ENCODE data around the gene ZPLD1. TPM values are rescaled to one million over a fixed set of nuclear protein-coding genes. Genes with fewer than 3 reads are reported as not detected.

The ZPLD1 gene
- total RNA-seq, 2 experiments from 2014 or later, result not detected

- Mint-ChIP-seq H3K4me1 (ENCODE audit: low read depth) (no peaks in the 10 kb centered on the region), H3K27ac (no peak overlapping the region), H3K27me3 (peaks cover 4% of the 10 kb centered on the region), H3K4me3 (no peak overlapping the region), H3K9me3 (no peaks in the 10 kb centered on the region), H3K36me3 (ENCODE audit: low read depth) (no peaks in the 10 kb centered on the region)
- DNase-seq, result no peak
- Histone ChIP-seq H3K4me3 (ENCODE audit: low read length) (no peak overlapping the region), H3K9me3 (ENCODE audit: control insufficient read depth in 1 of 2, insufficient read depth in 1 of 2, low read length in 2 of 2) (no peaks in the 10 kb centered on the region), H3K4me1 (ENCODE audit: insufficient read depth, low read length) (no peaks in the 10 kb centered on the region), H3K36me3 (ENCODE audit: insufficient read depth, low read length) (no peaks in the 10 kb centered on the region), H3K27ac (ENCODE audit: low read depth in 1 of 2, low read length in 2 of 2) (no peak overlapping the region), H3K27me3 (ENCODE audit: control insufficient read depth in 1 of 2, insufficient read depth in 2 of 2, low read length in 2 of 2) (no peaks in the 10 kb centered on the region)
- CTCF ChIA-PET, result no interaction called here
- no peak for TF ChIP-seq CTCF (IDR thresholded peaks at IDR 0.05)
- no peak for ATAC-seq (ENCODE audit: poor library complexity)
- intact Hi-C loops (cut with DNase I, micrococcal nuclease), result no loop called here
- POLR2A ChIA-PET, result no interaction called here
These were observed 41.4 kb downstream of the ZPLD1 start for GRCh38 chr3:102476198-102476597.

GRCh38 chr3:102478160-102478559 is 43.3 kb downstream of the ZPLD1 start:
- Histone ChIP-seq H3K9me3 (ENCODE audit: control insufficient read depth in 1 of 2, insufficient read depth in 1 of 2, low read length in 2 of 2) (no peaks in the 10 kb centered on the region), H3K27ac (ENCODE audit: low read depth in 1 of 2, low read length in 2 of 2) (no peak overlapping the region), H3K4me3 (ENCODE audit: low read length) (no peak overlapping the region), H3K27me3 (ENCODE audit: control insufficient read depth in 1 of 2, insufficient read depth in 2 of 2, low read length in 2 of 2) (no peaks in the 10 kb centered on the region), H3K36me3 (ENCODE audit: insufficient read depth, low read length) (no peaks in the 10 kb centered on the region), H3K4me1 (ENCODE audit: insufficient read depth, low read length) (no peaks in the 10 kb centered on the region)
- POLR2A ChIA-PET, result no interaction called here
- Mint-ChIP-seq H3K36me3 (ENCODE audit: low read depth) (no peaks in the 10 kb centered on the region), H3K27ac (no peak overlapping the region), H3K27me3 (peaks cover 4% of the 10 kb centered on the region), H3K9me3 (no peaks in the 10 kb centered on the region), H3K4me3 (no peak overlapping the region), H3K4me1 (ENCODE audit: low read depth) (no peaks in the 10 kb centered on the region)
- ATAC-seq (ENCODE audit: poor library complexity) (no peak), DNase-seq (no peak)
- CTCF ChIA-PET, result no interaction called here
- TF ChIP-seq CTCF (IDR thresholded peaks at IDR 0.05), result no peak
- intact Hi-C loops (cut with DNase I, micrococcal nuclease), result no loop called here

- ChIA-PET POLR2A (no interaction called here), CTCF (no interaction called here)
- no peak overlapping the region for H3K27ac ChIP-seq (ENCODE audit: low read depth in 1 of 2, low read length in 2 of 2)
- no peak for TF ChIP-seq CTCF (IDR thresholded peaks at IDR 0.05)
- no peak for ATAC-seq (ENCODE audit: poor library complexity)
- no peaks in the 10 kb centered on the region for H3K9me3 ChIP-seq (ENCODE audit: control insufficient read depth in 1 of 2, insufficient read depth in 1 of 2, low read length in 2 of 2)
- H3K4me1 Mint-ChIP-seq (ENCODE audit: low read depth), result no peaks in the 10 kb centered on the region
- H3K4me3 ChIP-seq (ENCODE audit: low read length), result no peak overlapping the region
- H3K36me3 Mint-ChIP-seq (ENCODE audit: low read depth), result no peaks in the 10 kb centered on the region
- H3K27ac Mint-ChIP-seq, result no peak overlapping the region
- H3K4me1 ChIP-seq (ENCODE audit: insufficient read depth, low read length), result no peaks in the 10 kb centered on the region
- H3K4me3 Mint-ChIP-seq, result no peak overlapping the region
- no peaks in the 10 kb centered on the region for H3K27me3 ChIP-seq (ENCODE audit: control insufficient read depth in 1 of 2, insufficient read depth in 2 of 2, low read length in 2 of 2)
- peaks cover 4% of the 10 kb centered on the region for H3K27me3 Mint-ChIP-seq
- no peaks in the 10 kb centered on the region for H3K36me3 ChIP-seq (ENCODE audit: insufficient read depth, low read length)
- H3K9me3 Mint-ChIP-seq, result no peaks in the 10 kb centered on the region
- intact Hi-C loops (cut with DNase I, micrococcal nuclease), result no loop called here
- no peak for DNase-seq
These were observed 45.3 kb downstream of the ZPLD1 start for GRCh38 chr3:102480139-102480538.

Data from CD4-positive, alpha-beta T cell (primary cell).